ENCODE results near the gene RAB11FIP4. TPM values are rescaled to one million over a fixed set of nuclear protein-coding genes. Genes with fewer than 3 reads are reported as not detected.

RAB11FIP4 gene
- total and polyA plus RNA-seq, 9 of the 15 experiments (the other 6 are each of a cell fraction or from before 2014, with no cell fraction given), result 0.62 to 16.6 (median 8.9) TPM

GRCh38 chr17:31435581-31435980 lies 44.1 kb downstream of the RAB11FIP4 start:
- Histone ChIP-seq H3K79me2 (ENCODE audit: control insufficient read depth, insufficient read depth, low read length) (no peaks in the 10 kb centered on the region), H3K36me3 (ENCODE audit: control insufficient read depth, insufficient read depth, low read length) (no peaks in the 10 kb centered on the region), H4K20me1 (replicated peaks; ENCODE audit: control insufficient read depth, insufficient read depth, low read length) (peaks cover 5% of the 10 kb centered on the region), H3K27ac (ENCODE audit: extremely low read depth, low read depth, low read length) (no peak overlapping the region), H3K27me3 (ENCODE audit: control insufficient read depth in 2 of 2, insufficient read depth in 2 of 2, low read length in 2 of 2) (peaks cover 34 to 63% of the 10 kb centered on the region in 2 experiments), H3K4me3 (no peak overlapping the region), H2AFZ (ENCODE audit: low read depth, low read length) (no peak overlapping the region), H3K9me3 (replicated peaks; ENCODE audit: control insufficient read depth, insufficient read depth, low read depth, low read length) (no peaks in the 10 kb centered on the region), H3K4me1 (replicated peaks in 1 of 2; ENCODE audit: control insufficient read depth in 2 of 2, insufficient read depth in 2 of 2, low read length in 2 of 2) (peaks cover 0 to 16% of the 10 kb centered on the region in 2 experiments; a peak in 2 of 5 replicates), H3K4me2 (ENCODE audit: insufficient read depth, low read length) (no peak overlapping the region), H3K9me1 (ENCODE audit: control insufficient read depth, insufficient read depth, low read length) (no peaks in the 10 kb centered on the region), H3K9ac (ENCODE audit: insufficient read depth in 1 of 2, low read depth in 2 of 2, low read length in 2 of 2) (no peak overlapping the region)
- no peak for TF ChIP-seq ZNF707 (CRISPR knock-in tag; conservative IDR thresholded peaks at IDR 0.05)
- TF ChIP-seq MAFK (IDR thresholded peaks at IDR 0.05; ENCODE audit: low read length), result no peak
- no peak for TF ChIP-seq NBN (IDR thresholded peaks at IDR 0.05; ENCODE audit: low read depth)
- no peak for TF ChIP-seq ZNF324 (CRISPR knock-in tag; IDR thresholded peaks at IDR 0.05)
- TF ChIP-seq HMBOX1 (IDR thresholded peaks at IDR 0.05), result no peak
- TF ChIP-seq ZBTB34 (CRISPR knock-in tag; IDR thresholded peaks at IDR 0.05), result no peak
- TF ChIP-seq ZNF644 (tag; IDR thresholded peaks at IDR 0.05; ENCODE audit: low read depth), result no peak
- TF ChIP-seq ZNF655 (CRISPR knock-in tag; IDR thresholded peaks at IDR 0.05), result no peak
- TF ChIP-seq ZNF232 (CRISPR knock-in tag; IDR thresholded peaks at IDR 0.05), result no peak
- TF ChIP-seq RNF219 (CRISPR knock-in tag; IDR thresholded peaks at IDR 0.05), result no peak
- no peak for TF ChIP-seq SIN3A (IDR thresholded peaks at IDR 0.05; ENCODE audit: borderline replicate concordance in 2 of 2, control insufficient read depth in 1 of 2, low read depth in 2 of 2, low read length in 2 of 2)
- no peak for TF ChIP-seq MBD2 (IDR thresholded peaks at IDR 0.05; ENCODE audit: borderline replicate concordance, low read depth)
- TF ChIP-seq RBM17 (IDR thresholded peaks at IDR 0.05; ENCODE audit: borderline replicate concordance, low read depth, low read length), result no peak
- no peak for TF ChIP-seq FIP1L1 (IDR thresholded peaks at IDR 0.05; ENCODE audit: low read depth, low read length, poor library complexity, severe bottlenecking)
- no peak for TF ChIP-seq CHCHD3 (CRISPR knock-in tag; IDR thresholded peaks at IDR 0.05)
- no peak for TF ChIP-seq PCBP2 (IDR thresholded peaks at IDR 0.05; ENCODE audit: low read depth, low read length, poor library complexity, severe bottlenecking)
- TF ChIP-seq CBX1 (IDR thresholded peaks at IDR 0.05; ENCODE audit: low read depth), result no peak
- no peak for FAIRE-seq
- in situ Hi-C loops (cut with MboI), result loop anchor here (10.0 kb wide), 1 partner anchor 409 kb away; no protein-coding TSS in a partner anchor
- intact Hi-C loops (cut with micrococcal nuclease), result no loop called here
- BruUV-seq (replicated peaks), result no TSS peak
- ChIA-PET CTCF (ENCODE audit: low intra/inter-chr PET ratio) (interaction anchor here (1.3 kb wide), 1 partner anchor 90 kb away, joined by 6 read pairs; no protein-coding TSS in a partner anchor), POLR2A (no interaction called here)
- no peak for DNase-seq (ENCODE audit: extremely low read depth in 1 of 4, low spot score in 3 of 4)
- 6% methylated on average over 2 of the region's 2 CpGs for WGBS (ENCODE audit: insufficient coverage, low coverage, missing lambda C conversion rate)
- no peak for ATAC-seq

All from K562 (cell line).